Endothelial cell (in vitro differentiated cells): ENCODE results near the gene CLIP1. TPM values are rescaled to one million over a fixed set of nuclear protein-coding genes. Genes with fewer than 3 reads are reported as not detected.

Experiments used
- DNase-seq: peaks from one replicate; pipeline ENCODE4 v3.0.0; 2021; ENCODE audit warnings: low spot score
- H3K27ac Mint-ChIP-seq: one replicate; pipeline ENCODE4 v1.8.0; 2021; ENCODE audit warnings: mixed read lengths, inconsistent platforms; ENCODE audit not compliant: unreplicated experiment
- H3K27me3 Mint-ChIP-seq: one replicate; pipeline ENCODE4 v1.8.0; 2021; ENCODE audit warnings: mild to moderate bottlenecking, moderate library complexity, mixed read lengths, inconsistent platforms; ENCODE audit not compliant: unreplicated experiment
- H3K36me3 Mint-ChIP-seq: one replicate; pipeline ENCODE4 v1.8.0; 2021; ENCODE audit warnings: mild to moderate bottlenecking, low read depth, mixed read lengths, inconsistent platforms; ENCODE audit not compliant: unreplicated experiment
- H3K4me1 Mint-ChIP-seq: one replicate; pipeline ENCODE4 v1.8.0; 2021; ENCODE audit warnings: mild to moderate bottlenecking, mixed read lengths, inconsistent platforms; ENCODE audit not compliant: unreplicated experiment
- H3K4me3 Mint-ChIP-seq: one replicate; pipeline ENCODE4 v1.8.0; 2021; ENCODE audit warnings: mild to moderate bottlenecking, mixed read lengths, inconsistent platforms; ENCODE audit not compliant: unreplicated experiment
- H3K9me3 Mint-ChIP-seq: one replicate; pipeline ENCODE4 v1.8.0; 2021; ENCODE audit warnings: mixed read lengths, inconsistent platforms; ENCODE audit not compliant: unreplicated experiment
- total RNA-seq: library from RNA; stranded (reverse); fragmentation: NEBNext Ultra II Directional; extraction: Animal tissue kit (Norgen Biotek cat#: 25700); gene quantifications from one replicate; pipeline ENCODE4 v1.2.1, GENCODE V29; 2021; ENCODE audit not compliant: unreplicated experiment
- TF ChIP-seq, protein P1 (sequence below): fragments of 200-600 bp; sonication (generic); IDR thresholded peaks from one replicate; pipeline ENCODE4 v1.5.0; 2021; ENCODE audit warnings: antibody characterized with exemption; ENCODE audit not compliant: unreplicated experiment

Gene CLIP1
- total RNA-seq, 1 donor from 2014 or later, result 57.7 TPM

DNA sequence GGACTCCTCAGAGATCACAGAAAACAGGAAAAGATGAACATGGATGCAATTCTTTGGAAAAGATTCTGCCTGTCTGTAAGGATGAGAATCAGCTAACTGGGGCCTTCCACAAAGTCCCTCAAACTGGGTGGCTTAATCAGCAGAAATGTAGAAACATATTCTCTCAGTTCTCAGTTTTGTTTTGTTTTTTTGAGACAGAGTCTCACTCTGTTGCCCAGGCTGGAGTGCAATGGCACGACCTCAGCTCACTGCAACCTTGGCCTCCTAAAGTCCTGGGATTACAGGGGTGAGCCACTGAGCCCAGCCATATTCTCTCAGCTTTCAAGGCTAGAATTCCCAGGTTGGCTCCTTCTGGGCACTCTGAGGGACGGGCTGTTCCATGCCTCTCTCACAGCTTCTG lies 38.2 kb upstream of the CLIP1 start:
- Mint-ChIP-seq H3K4me1 (no peaks in the 10 kb centered on the region), H3K4me3 (no peak overlapping the region), H3K9me3 (no peaks in the 10 kb centered on the region), H3K27me3 (no peaks in the 10 kb centered on the region), H3K27ac (no peak overlapping the region), H3K36me3 (no peaks in the 10 kb centered on the region)
- TF ChIP-seq, protein P1, sequence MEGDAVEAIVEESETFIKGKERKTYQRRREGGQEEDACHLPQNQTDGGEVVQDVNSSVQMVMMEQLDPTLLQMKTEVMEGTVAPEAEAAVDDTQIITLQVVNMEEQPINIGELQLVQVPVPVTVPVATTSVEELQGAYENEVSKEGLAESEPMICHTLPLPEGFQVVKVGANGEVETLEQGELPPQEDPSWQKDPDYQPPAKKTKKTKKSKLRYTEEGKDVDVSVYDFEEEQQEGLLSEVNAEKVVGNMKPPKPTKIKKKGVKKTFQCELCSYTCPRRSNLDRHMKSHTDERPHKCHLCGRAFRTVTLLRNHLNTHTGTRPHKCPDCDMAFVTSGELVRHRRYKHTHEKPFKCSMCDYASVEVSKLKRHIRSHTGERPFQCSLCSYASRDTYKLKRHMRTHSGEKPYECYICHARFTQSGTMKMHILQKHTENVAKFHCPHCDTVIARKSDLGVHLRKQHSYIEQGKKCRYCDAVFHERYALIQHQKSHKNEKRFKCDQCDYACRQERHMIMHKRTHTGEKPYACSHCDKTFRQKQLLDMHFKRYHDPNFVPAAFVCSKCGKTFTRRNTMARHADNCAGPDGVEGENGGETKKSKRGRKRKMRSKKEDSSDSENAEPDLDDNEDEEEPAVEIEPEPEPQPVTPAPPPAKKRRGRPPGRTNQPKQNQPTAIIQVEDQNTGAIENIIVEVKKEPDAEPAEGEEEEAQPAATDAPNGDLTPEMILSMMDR, result no peak
- no peak for DNase-seq

GRCh38 chr12:122460061-122460460 lies 37.6 kb upstream of the CLIP1 start:
- H3K9me3 Mint-ChIP-seq, result no peaks in the 10 kb centered on the region
- no peak overlapping the region for H3K27ac Mint-ChIP-seq
- no peak for DNase-seq
- TF ChIP-seq, protein P1, result no peak
- H3K27me3 Mint-ChIP-seq, result no peaks in the 10 kb centered on the region
- no peaks in the 10 kb centered on the region for H3K36me3 Mint-ChIP-seq
- no peak overlapping the region for H3K4me3 Mint-ChIP-seq
- H3K4me1 Mint-ChIP-seq, result no peaks in the 10 kb centered on the region

DNA sequence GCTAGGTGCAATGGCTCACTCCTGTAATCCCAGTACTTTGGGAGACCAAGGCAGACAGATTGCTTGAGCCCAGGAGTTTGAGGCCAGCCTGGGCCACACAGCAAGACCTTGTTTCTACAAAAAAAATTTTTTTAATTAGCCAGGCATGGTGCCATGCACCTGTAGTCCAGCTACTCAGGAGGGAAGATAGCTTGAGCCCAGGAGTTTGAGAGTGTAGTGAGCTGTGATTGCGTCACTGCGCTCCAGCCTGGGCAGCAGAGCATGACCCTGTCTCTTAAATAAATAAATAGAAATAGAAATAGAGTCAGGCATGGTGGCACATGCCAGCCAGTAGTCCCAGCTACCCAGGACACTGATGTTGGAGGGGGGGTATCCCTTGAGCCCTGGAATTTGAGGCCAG lies 36.7 kb upstream of the CLIP1 start:
- Mint-ChIP-seq H3K36me3 (no peaks in the 10 kb centered on the region), H3K9me3 (no peaks in the 10 kb centered on the region), H3K27me3 (no peaks in the 10 kb centered on the region), H3K27ac (no peak overlapping the region), H3K4me1 (peaks cover 1% of the 10 kb centered on the region), H3K4me3 (no peak overlapping the region)
- TF ChIP-seq, protein P1, result no peak
- DNase-seq, result no peak

- Mint-ChIP-seq H3K4me1 (peaks cover 6% of the 10 kb centered on the region), H3K27me3 (peaks cover 2% of the 10 kb centered on the region), H3K36me3 (no peaks in the 10 kb centered on the region), H3K4me3 (no peak overlapping the region), H3K9me3 (no peaks in the 10 kb centered on the region), H3K27ac (no peak overlapping the region)
- TF ChIP-seq, protein P1, result no peak
- no peak for DNase-seq
Measured at GRCh38 chr12:122458105-122459035, 35.9 kb upstream of the CLIP1 start.

DNA sequence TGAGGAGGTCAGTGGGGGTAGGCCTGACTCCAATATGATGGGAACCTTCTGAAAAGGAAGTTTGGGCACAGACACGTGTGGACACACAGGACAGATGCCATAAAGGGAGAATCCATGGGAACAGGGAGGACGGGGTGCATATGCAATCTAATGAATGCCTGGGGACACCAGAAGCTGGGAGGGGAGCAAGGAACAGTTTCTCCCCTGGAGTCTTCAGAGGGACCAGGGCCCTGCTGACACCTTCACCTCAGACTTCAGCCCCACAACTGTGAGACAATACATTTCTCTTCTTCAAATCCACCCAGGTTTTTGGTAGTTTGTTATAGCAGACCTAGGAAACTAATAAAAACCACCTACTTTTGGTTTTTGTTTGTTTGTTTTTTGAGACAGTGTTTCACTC lies 35.2 kb upstream of the CLIP1 start:
- TF ChIP-seq, protein P1, result no peak
- peaks cover 4% of the 10 kb centered on the region for H3K27me3 Mint-ChIP-seq
- DNase-seq, result no peak

More for the DNA sequence above, 35.2 kb upstream of the CLIP1 start:
- H3K4me3 Mint-ChIP-seq, result no peak overlapping the region
- H3K27ac Mint-ChIP-seq, result no peak overlapping the region
- peaks cover 12% of the 10 kb centered on the region for H3K4me1 Mint-ChIP-seq
- no peaks in the 10 kb centered on the region for H3K9me3 Mint-ChIP-seq
- H3K36me3 Mint-ChIP-seq, result no peaks in the 10 kb centered on the region
